ENCODE data around the gene SLC44A5.

SLC44A5 gene

DNA sequence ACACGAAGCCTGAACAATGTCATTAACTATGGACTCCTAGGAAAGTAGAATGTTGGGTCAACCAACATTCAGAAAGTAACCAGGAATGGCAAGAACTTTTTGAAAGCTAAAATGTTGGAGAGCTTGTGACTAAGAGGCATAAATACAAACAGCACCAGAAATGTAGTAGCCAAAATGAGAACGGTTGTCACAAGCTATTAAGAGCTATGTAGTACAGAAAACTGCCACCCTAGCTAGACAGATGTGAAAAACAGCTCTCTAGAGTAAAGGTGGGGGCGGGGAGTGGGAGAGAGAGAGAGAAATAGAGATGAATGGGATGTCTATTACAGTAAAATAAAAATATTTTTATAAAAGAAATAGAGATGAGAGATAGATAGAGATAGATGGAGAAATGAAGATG, 35.1 kb downstream of the SLC44A5 start:
- no peaks in the 10 kb centered on the region for H3F3A ChIP-seq (ENCODE audit: low read depth)
- H4K20me1 ChIP-seq (ENCODE audit: insufficient read depth, low read length, poor library complexity, severe bottlenecking), result no peaks in the 10 kb centered on the region
- H3K27me3 ChIP-seq (ENCODE audit: insufficient read depth, low read length, poor library complexity, severe bottlenecking), result no peaks in the 10 kb centered on the region
- H3K4me3 ChIP-seq (ENCODE audit: low read length, poor library complexity, severe bottlenecking), result no peak overlapping the region
- TF ChIP-seq, protein P1, sequence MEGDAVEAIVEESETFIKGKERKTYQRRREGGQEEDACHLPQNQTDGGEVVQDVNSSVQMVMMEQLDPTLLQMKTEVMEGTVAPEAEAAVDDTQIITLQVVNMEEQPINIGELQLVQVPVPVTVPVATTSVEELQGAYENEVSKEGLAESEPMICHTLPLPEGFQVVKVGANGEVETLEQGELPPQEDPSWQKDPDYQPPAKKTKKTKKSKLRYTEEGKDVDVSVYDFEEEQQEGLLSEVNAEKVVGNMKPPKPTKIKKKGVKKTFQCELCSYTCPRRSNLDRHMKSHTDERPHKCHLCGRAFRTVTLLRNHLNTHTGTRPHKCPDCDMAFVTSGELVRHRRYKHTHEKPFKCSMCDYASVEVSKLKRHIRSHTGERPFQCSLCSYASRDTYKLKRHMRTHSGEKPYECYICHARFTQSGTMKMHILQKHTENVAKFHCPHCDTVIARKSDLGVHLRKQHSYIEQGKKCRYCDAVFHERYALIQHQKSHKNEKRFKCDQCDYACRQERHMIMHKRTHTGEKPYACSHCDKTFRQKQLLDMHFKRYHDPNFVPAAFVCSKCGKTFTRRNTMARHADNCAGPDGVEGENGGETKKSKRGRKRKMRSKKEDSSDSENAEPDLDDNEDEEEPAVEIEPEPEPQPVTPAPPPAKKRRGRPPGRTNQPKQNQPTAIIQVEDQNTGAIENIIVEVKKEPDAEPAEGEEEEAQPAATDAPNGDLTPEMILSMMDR (conservative IDR thresholded peaks at IDR 0.05; ENCODE audit: low read length), result no peak
- no peak for TF ChIP-seq EZH2phosphoT487 (IDR thresholded peaks at IDR 0.05; ENCODE audit: borderline replicate concordance)
- H3K4me2 ChIP-seq (ENCODE audit: low read depth, low read length, poor library complexity, severe bottlenecking), result no peak overlapping the region
- H3K79me2 ChIP-seq (ENCODE audit: insufficient read depth, low read length), result no peaks in the 10 kb centered on the region
- no peaks in the 10 kb centered on the region for H3K36me3 ChIP-seq (ENCODE audit: insufficient read depth, low read length)
- H3K9me3 ChIP-seq (ENCODE audit: insufficient read depth, low read depth, low read length), result no peaks in the 10 kb centered on the region
- no peak overlapping the region for H3K9ac ChIP-seq (ENCODE audit: low read depth, low read length, poor library complexity, severe bottlenecking)
- H3K4me1 ChIP-seq (ENCODE audit: insufficient read depth, low read length, poor library complexity, severe bottlenecking), result no peaks in the 10 kb centered on the region
- H3K9me2 ChIP-seq (replicated peaks; ENCODE audit: low read depth, low read length), result no peaks in the 10 kb centered on the region
- H2AFZ ChIP-seq (ENCODE audit: low read length), result no peak overlapping the region

DNA sequence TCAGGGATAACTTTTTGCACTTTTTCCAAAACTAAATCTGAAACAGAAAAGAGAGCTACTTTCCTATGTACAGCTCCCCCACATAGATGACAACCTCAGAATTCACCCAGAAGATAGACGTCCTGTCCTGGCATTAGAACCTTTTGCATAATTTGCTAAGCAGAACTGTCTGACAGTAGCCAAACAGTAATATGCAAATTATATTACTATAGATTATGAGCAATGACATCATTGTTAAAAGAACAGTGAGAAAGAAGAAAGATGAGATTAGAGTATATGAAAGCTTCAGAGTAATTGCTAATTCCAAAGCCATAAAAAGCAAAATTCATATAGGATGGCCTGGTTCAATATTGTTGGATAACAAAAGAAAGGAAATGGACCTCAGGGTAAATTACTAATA, 43.7 kb downstream of the SLC44A5 start:
- Histone ChIP-seq H3K79me2 (ENCODE audit: insufficient read depth, low read length) (no peaks in the 10 kb centered on the region), H3K4me1 (ENCODE audit: insufficient read depth, low read length, poor library complexity, severe bottlenecking) (no peaks in the 10 kb centered on the region), H3K9me3 (ENCODE audit: insufficient read depth, low read depth, low read length) (no peaks in the 10 kb centered on the region), H2AFZ (ENCODE audit: low read length) (no peak overlapping the region), H3K9ac (ENCODE audit: low read depth, low read length, poor library complexity, severe bottlenecking) (no peak overlapping the region), H3K27me3 (ENCODE audit: insufficient read depth, low read length, poor library complexity, severe bottlenecking) (no peaks in the 10 kb centered on the region), H3K4me3 (ENCODE audit: low read length, poor library complexity, severe bottlenecking) (no peak overlapping the region), H4K20me1 (ENCODE audit: insufficient read depth, low read length, poor library complexity, severe bottlenecking) (no peaks in the 10 kb centered on the region), H3K4me2 (ENCODE audit: low read depth, low read length, poor library complexity, severe bottlenecking) (no peak overlapping the region), H3K9me2 (replicated peaks; ENCODE audit: low read depth, low read length) (no peaks in the 10 kb centered on the region), H3K36me3 (ENCODE audit: insufficient read depth, low read length) (no peaks in the 10 kb centered on the region), H3F3A (ENCODE audit: low read depth) (no peaks in the 10 kb centered on the region)
- TF ChIP-seq EZH2phosphoT487 (IDR thresholded peaks at IDR 0.05; ENCODE audit: borderline replicate concordance), result no peak
- TF ChIP-seq, protein P1 (conservative IDR thresholded peaks at IDR 0.05; ENCODE audit: low read length), result no peak

GRCh38 chr1:75559800-75560199, 51.1 kb downstream of the SLC44A5 start:
- TF ChIP-seq EZH2phosphoT487 (IDR thresholded peaks at IDR 0.05; ENCODE audit: borderline replicate concordance), result no peak
- TF ChIP-seq, protein P1 (conservative IDR thresholded peaks at IDR 0.05; ENCODE audit: low read length), result no peak
- Histone ChIP-seq H3K27me3 (ENCODE audit: insufficient read depth, low read length, poor library complexity, severe bottlenecking) (no peaks in the 10 kb centered on the region), H2AFZ (ENCODE audit: low read length) (no peak overlapping the region), H3K79me2 (ENCODE audit: insufficient read depth, low read length) (no peaks in the 10 kb centered on the region), H4K20me1 (ENCODE audit: insufficient read depth, low read length, poor library complexity, severe bottlenecking) (no peaks in the 10 kb centered on the region), H3K4me3 (ENCODE audit: low read length, poor library complexity, severe bottlenecking) (no peak overlapping the region), H3K9me3 (ENCODE audit: insufficient read depth, low read depth, low read length) (no peaks in the 10 kb centered on the region), H3F3A (ENCODE audit: low read depth) (no peaks in the 10 kb centered on the region), H3K4me1 (ENCODE audit: insufficient read depth, low read length, poor library complexity, severe bottlenecking) (no peaks in the 10 kb centered on the region), H3K9me2 (replicated peaks; ENCODE audit: low read depth, low read length) (no peaks in the 10 kb centered on the region), H3K4me2 (ENCODE audit: low read depth, low read length, poor library complexity, severe bottlenecking) (no peak overlapping the region), H3K36me3 (ENCODE audit: insufficient read depth, low read length) (no peaks in the 10 kb centered on the region), H3K9ac (ENCODE audit: low read depth, low read length, poor library complexity, severe bottlenecking) (no peak overlapping the region)
